WTC11 (cell line): ENCODE results near the gene EFHC2. TPM values are rescaled to one million over a fixed set of nuclear protein-coding genes. Genes with fewer than 3 reads are reported as not detected.

Experiments used
- ATAC-seq: fragments of 200-7000 bp; cut with Tn5 transposase; 2 replicates; pipeline ENCODE4 v1.10.0; 2021; ENCODE audit warnings: mild to moderate bottlenecking, moderate library complexity
- CTCF ChIA-PET: fragments of 300-600 bp; sonication (Branson Sonifier 250); formaldehyde crosslinking; loops from one replicate; lab custom pipeline; 2021; ENCODE audit warnings: antibody characterized with exemption; lab: Charles Lee
- POLR2A ChIA-PET: fragments of 350-600 bp; sonication (Branson Sonifier 250); formaldehyde crosslinking; loops from one replicate; lab custom pipeline; 2021; ENCODE audit warnings: antibody characterized with exemption; lab: Charles Lee
- DNase-seq: peaks from one replicate; pipeline ENCODE4 v3.0.0; 2021; ENCODE audit warnings: low spot score
- H3K27ac Mint-ChIP-seq: 2 replicates; pipeline ENCODE4 v1.8.0; 2021; ENCODE audit warnings: mixed read lengths
- H3K27me3 Mint-ChIP-seq: 2 replicates; pipeline ENCODE4 v1.8.0; 2021; ENCODE audit warnings: low read depth, mild to moderate bottlenecking, moderate library complexity, mixed read lengths
- H3K36me3 Mint-ChIP-seq: 2 replicates; pipeline ENCODE4 v1.8.0; 2021; ENCODE audit warnings: mixed read lengths
- H3K4me1 Mint-ChIP-seq: 2 replicates; pipeline ENCODE4 v1.8.0; 2022; ENCODE audit warnings: mixed read lengths
- H3K4me3 Mint-ChIP-seq: 2 replicates; pipeline ENCODE4 v1.8.0; 2021; ENCODE audit warnings: mild to moderate bottlenecking, moderate library complexity, mixed read lengths
- H3K9me3 Mint-ChIP-seq: 2 replicates; pipeline ENCODE4 v1.8.0; 2021; ENCODE audit warnings: mixed read lengths
- CBFB ChIP-seq: sonication (generic); formaldehyde crosslinking; IDR thresholded peaks from 2 replicates; pipeline ENCODE4 v1.8.1; 2022; ENCODE audit warnings: mild to moderate bottlenecking, low read depth, missing genetic modification reagents
- E2F5 ChIP-seq: sonication (generic); formaldehyde crosslinking; IDR thresholded peaks from 2 replicates; pipeline ENCODE4 v1.8.1; 2022; ENCODE audit warnings: mild to moderate bottlenecking, moderate library complexity, missing genetic modification reagents
- ELF4 ChIP-seq: sonication (generic); formaldehyde crosslinking; IDR thresholded peaks from 2 replicates; pipeline ENCODE4 v1.8.1; 2022; ENCODE audit warnings: low read depth, mild to moderate bottlenecking, moderate library complexity, missing genetic modification reagents
- ERG ChIP-seq: fragments of 250-450 bp; sonication (Bioruptor Pico); IDR thresholded peaks from 2 replicates; pipeline ENCODE4 v1.8.0; 2021; ENCODE audit warnings: mild to moderate bottlenecking
- ESRRA ChIP-seq: sonication (generic); formaldehyde crosslinking; IDR thresholded peaks from 2 replicates; pipeline ENCODE4 v1.8.1; 2022; ENCODE audit warnings: mild to moderate bottlenecking, missing genetic modification reagents, borderline replicate concordance
- ETV6 ChIP-seq: sonication (generic); formaldehyde crosslinking; IDR thresholded peaks from 2 replicates; pipeline ENCODE4 v1.8.1; 2022; ENCODE audit warnings: mild to moderate bottlenecking, missing genetic modification reagents
- FOXJ3 ChIP-seq: sonication (generic); formaldehyde crosslinking; IDR thresholded peaks from 2 replicates; pipeline ENCODE4 v1.9.0; 2021; ENCODE audit warnings: missing genetic modification reagents, mild to moderate bottlenecking, borderline replicate concordance
- IRF1 ChIP-seq: sonication (generic); formaldehyde crosslinking; IDR thresholded peaks from 2 replicates; pipeline ENCODE4 v1.8.0; 2023; ENCODE audit warnings: missing genetic modification reagents
- JAZF1 ChIP-seq: fragments of 250-450 bp; sonication (Bioruptor Pico); IDR thresholded peaks from 2 replicates; pipeline ENCODE4 v1.9.0; 2021; ENCODE audit warnings: moderate library complexity, mild to moderate bottlenecking, inconsistent platforms
- JUN ChIP-seq: sonication (generic); formaldehyde crosslinking; IDR thresholded peaks from 2 replicates; pipeline ENCODE4 v1.8.0; 2023; ENCODE audit warnings: mild to moderate bottlenecking, missing genetic modification reagents
- KAT7 ChIP-seq: sonication (generic); formaldehyde crosslinking; IDR thresholded peaks from 2 replicates; pipeline ENCODE4 v1.8.1; 2023; ENCODE audit warnings: missing genetic modification reagents, mild to moderate bottlenecking, borderline replicate concordance
- MXD4 ChIP-seq: fragments of 250-450 bp; sonication (Bioruptor Pico); IDR thresholded peaks from 2 replicates; pipeline ENCODE4 v1.8.0; 2021; ENCODE audit warnings: mild to moderate bottlenecking, moderate library complexity, borderline replicate concordance
- NR1H2 ChIP-seq: sonication (generic); formaldehyde crosslinking; IDR thresholded peaks from 2 replicates; pipeline ENCODE4 v1.9.0; 2021; ENCODE audit warnings: mild to moderate bottlenecking, moderate library complexity, missing genetic modification reagents
- NR2C2 ChIP-seq: sonication (generic); formaldehyde crosslinking; IDR thresholded peaks from 2 replicates; pipeline ENCODE4 v1.8.0; 2022; ENCODE audit warnings: mild to moderate bottlenecking, missing genetic modification reagents
- RELA ChIP-seq: sonication (generic); formaldehyde crosslinking; IDR thresholded peaks from 2 replicates; pipeline ENCODE4 v1.8.1; 2022; ENCODE audit warnings: missing genetic modification reagents, mild to moderate bottlenecking, borderline replicate concordance
- SMAD3 ChIP-seq: sonication (generic); formaldehyde crosslinking; IDR thresholded peaks from 2 replicates; pipeline ENCODE4 v1.8.0; 2022; ENCODE audit warnings: missing genetic modification reagents, mild to moderate bottlenecking, borderline replicate concordance
- SMAD4 ChIP-seq: sonication (generic); formaldehyde crosslinking; IDR thresholded peaks from 2 replicates; pipeline ENCODE4 v1.8.0; 2022; ENCODE audit warnings: mild to moderate bottlenecking, missing genetic modification reagents
- SOX15 ChIP-seq: fragments of 250-450 bp; sonication (Bioruptor Pico); IDR thresholded peaks from 2 replicates; pipeline ENCODE4 v1.9.0; 2021; ENCODE audit warnings: mild to moderate bottlenecking
- STAT6 ChIP-seq: sonication (generic); formaldehyde crosslinking; conservative IDR thresholded peaks from 2 replicates; pipeline ENCODE4 v1.8.1; 2023; ENCODE audit warnings: mild to moderate bottlenecking, low read depth, missing genetic modification reagents, moderate library complexity
- ZBTB43 ChIP-seq: sonication (generic); formaldehyde crosslinking; IDR thresholded peaks from 2 replicates; pipeline ENCODE4 v1.8.1; 2023; ENCODE audit warnings: mild to moderate bottlenecking, missing genetic modification reagents
- ZMAT4 ChIP-seq: fragments of 250-450 bp; sonication (Bioruptor Pico); IDR thresholded peaks from 2 replicates; pipeline ENCODE4 v1.9.0; 2021; ENCODE audit warnings: mild to moderate bottlenecking
- ZNF121 ChIP-seq: sonication (generic); formaldehyde crosslinking; IDR thresholded peaks from 2 replicates; pipeline ENCODE4 v1.8.0; 2023; ENCODE audit warnings: missing genetic modification reagents
- ZNF232 ChIP-seq: sonication (generic); formaldehyde crosslinking; IDR thresholded peaks from 2 replicates; pipeline ENCODE4 v1.8.0; 2022; ENCODE audit warnings: mild to moderate bottlenecking, missing genetic modification reagents
- ZNF317 ChIP-seq: sonication (generic); formaldehyde crosslinking; IDR thresholded peaks from 2 replicates; pipeline ENCODE4 v1.8.1; 2023; ENCODE audit warnings: low read depth, mild to moderate bottlenecking, moderate library complexity, missing genetic modification reagents, borderline replicate concordance
- ZNF416 ChIP-seq: fragments of 250-450 bp; sonication (Bioruptor Pico); IDR thresholded peaks from 2 replicates; pipeline ENCODE4 v1.9.0; 2021; ENCODE audit warnings: mild to moderate bottlenecking, inconsistent platforms
- ZNF671 ChIP-seq: fragments of 250-450 bp; sonication (Bioruptor Pico); IDR thresholded peaks from 2 replicates; pipeline ENCODE4 v1.8.0; 2021; ENCODE audit warnings: mild to moderate bottlenecking
- total RNA-seq: library from RNA; stranded (reverse); gene quantifications from 3 replicates; pipeline ENCODE4 v1.2.3, GENCODE V29; 2021
- TF ChIP-seq, protein P1 (sequence below): sonication (generic); formaldehyde crosslinking; IDR thresholded peaks from 2 replicates; pipeline ENCODE4 v1.8.0; 2022; ENCODE audit warnings: mild to moderate bottlenecking, missing genetic modification reagents
- TF ChIP-seq, protein P2 (sequence below): sonication (generic); formaldehyde crosslinking; IDR thresholded peaks from 2 replicates; pipeline ENCODE4 v1.8.1; 2022; ENCODE audit warnings: low read depth, missing genetic modification reagents, borderline replicate concordance

The EFHC2 gene
- total RNA-seq, 1 experiment from 2014 or later, result 2.1 TPM

GRCh38 chrX:44305921-44306320 is 37.6 kb downstream of the EFHC2 start:
- Mint-ChIP-seq H3K4me3 (no peak overlapping the region), H3K27me3 (no peaks in the 10 kb centered on the region), H3K36me3 (no peaks in the 10 kb centered on the region), H3K4me1 (peaks cover 18% of the 10 kb centered on the region), H3K9me3 (no peaks in the 10 kb centered on the region), H3K27ac (no peak overlapping the region; the same call in 1 of the 2 replicates)
- no peak for TF ChIP-seq E2F5 (CRISPR knock-in tag)
- TF ChIP-seq, protein P1, sequence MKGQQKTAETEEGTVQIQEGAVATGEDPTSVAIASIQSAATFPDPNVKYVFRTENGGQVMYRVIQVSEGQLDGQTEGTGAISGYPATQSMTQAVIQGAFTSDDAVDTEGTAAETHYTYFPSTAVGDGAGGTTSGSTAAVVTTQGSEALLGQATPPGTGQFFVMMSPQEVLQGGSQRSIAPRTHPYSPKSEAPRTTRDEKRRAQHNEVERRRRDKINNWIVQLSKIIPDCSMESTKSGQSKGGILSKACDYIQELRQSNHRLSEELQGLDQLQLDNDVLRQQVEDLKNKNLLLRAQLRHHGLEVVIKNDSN (CRISPR knock-in tag), result no peak
- TF ChIP-seq ZMAT4 (CRISPR knock-in tag), result no peak
- no peak for TF ChIP-seq FOXJ3 (CRISPR knock-in tag)
- no peak for TF ChIP-seq ERG (CRISPR knock-in tag)
- no peak for TF ChIP-seq CBFB (CRISPR knock-in tag)
- TF ChIP-seq MXD4 (CRISPR knock-in tag), result no peak
- TF ChIP-seq KAT7 (CRISPR knock-in tag), result no peak
- TF ChIP-seq ESRRA, result no peak
- no peak for TF ChIP-seq ELF4
- TF ChIP-seq NR1H2 (CRISPR knock-in tag), result no peak
- no peak for TF ChIP-seq RELA
- TF ChIP-seq ETV6 (CRISPR knock-in tag), result no peak
- no peak for TF ChIP-seq NR2C2 (CRISPR knock-in tag)
- TF ChIP-seq ZNF232, result no peak
- TF ChIP-seq, protein P2, sequence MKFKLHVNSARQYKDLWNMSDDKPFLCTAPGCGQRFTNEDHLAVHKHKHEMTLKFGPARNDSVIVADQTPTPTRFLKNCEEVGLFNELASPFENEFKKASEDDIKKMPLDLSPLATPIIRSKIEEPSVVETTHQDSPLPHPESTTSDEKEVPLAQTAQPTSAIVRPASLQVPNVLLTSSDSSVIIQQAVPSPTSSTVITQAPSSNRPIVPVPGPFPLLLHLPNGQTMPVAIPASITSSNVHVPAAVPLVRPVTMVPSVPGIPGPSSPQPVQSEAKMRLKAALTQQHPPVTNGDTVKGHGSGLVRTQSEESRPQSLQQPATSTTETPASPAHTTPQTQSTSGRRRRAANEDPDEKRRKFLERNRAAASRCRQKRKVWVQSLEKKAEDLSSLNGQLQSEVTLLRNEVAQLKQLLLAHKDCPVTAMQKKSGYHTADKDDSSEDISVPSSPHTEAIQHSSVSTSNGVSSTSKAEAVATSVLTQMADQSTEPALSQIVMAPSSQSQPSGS (CRISPR knock-in tag), result no peak
- no peak for TF ChIP-seq SMAD3 (CRISPR knock-in tag)
- TF ChIP-seq IRF1 (CRISPR knock-in tag), result no peak
- no peak for TF ChIP-seq ZNF416 (CRISPR knock-in tag)
- no peak for TF ChIP-seq SMAD4 (CRISPR knock-in tag)
- DNase-seq (no peak), ATAC-seq (no peak; the same call in 1 of the 2 replicates)
- POLR2A ChIA-PET, result no interaction called here
- CTCF ChIA-PET, result no interaction called here

DNA sequence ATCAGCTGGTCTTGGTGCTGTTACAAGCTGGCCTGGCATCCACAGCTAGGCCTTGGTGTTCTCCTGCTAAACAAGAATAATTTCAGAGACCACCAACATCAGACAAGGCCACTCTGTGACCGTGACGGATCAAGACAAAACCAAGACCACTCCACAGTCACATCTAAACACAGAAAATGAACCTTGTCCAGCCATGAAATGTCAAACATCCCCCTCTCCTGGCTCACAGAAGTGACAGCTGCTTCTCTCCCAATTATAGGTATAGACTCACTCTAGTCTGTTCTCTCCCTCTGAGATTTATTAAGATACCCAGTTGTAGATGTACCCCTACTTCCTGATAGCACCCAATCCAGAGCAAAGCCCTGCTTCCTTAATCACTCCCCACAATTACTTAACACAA is 40.4 kb downstream of the EFHC2 start:
- no peaks in the 10 kb centered on the region for H3K27me3 Mint-ChIP-seq
- TF ChIP-seq JUN (CRISPR knock-in tag) (no peak), SOX15 (no peak), ZNF317 (CRISPR knock-in tag) (no peak), E2F5 (CRISPR knock-in tag) (no peak), STAT6 (CRISPR knock-in tag) (no peak), ZNF671 (CRISPR knock-in tag) (no peak), JAZF1 (CRISPR knock-in tag) (no peak), ZBTB43 (CRISPR knock-in tag) (no peak), ZNF121 (CRISPR knock-in tag) (no peak)

More for the DNA sequence above, 40.4 kb downstream of the EFHC2 start:
- H3K9me3 Mint-ChIP-seq, result no peaks in the 10 kb centered on the region
- H3K36me3 Mint-ChIP-seq, result 0 out of 2 replicates have a peak, but pooled peaks cover 4% of the 10 kb centered on the region
- no peak overlapping the region for H3K4me3 Mint-ChIP-seq
- ChIA-PET POLR2A (no interaction called here), CTCF (interaction anchor here (0.8 to 1.5 kb wide), 2 partner anchors 59 to 345 kb away, joined by 4 read pairs; no protein-coding TSS in a partner anchor)
- ATAC-seq (no peak), DNase-seq (no peak)
- no peak overlapping the region for H3K27ac Mint-ChIP-seq
- peaks cover 21% of the 10 kb centered on the region for H3K4me1 Mint-ChIP-seq
